GM18907 (cell line): ENCODE measurements around the gene SOD2.
"Not testable (repeated sequence)": the region's sequence is repeated elsewhere in the genome, so short reads cannot be mapped to it uniquely, and the experiment has no call there.

ENCODE experiments used
- ATAC-seq: cut with Tn5 transposase; IDR thresholded peaks from one replicate; pipeline ENCODE4 v1.9.1; 2021; ENCODE audit warnings: mild to moderate bottlenecking, moderate library complexity; ENCODE audit not compliant: unreplicated experiment

SOD2 gene

GRCh38 chr6:159684013-159684304 is 9.1 kb downstream of the SOD2 start:
- no peak for ATAC-seq

GRCh38 chr6:159682810-159683209 is 10.2 kb downstream of the SOD2 start:
- ATAC-seq = no peak

- ATAC-seq = no peak
These were observed 10.7 kb downstream of the SOD2 start for GRCh38 chr6:159682295-159682694.

GRCh38 chr6:159681191-159681880 is 11.7 kb downstream of the SOD2 start:
- no peak for ATAC-seq

GRCh38 chr6:159680104-159680503 is 12.9 kb downstream of the SOD2 start:
- ATAC-seq = no peak

GRCh38 chr6:159679091-159680077 is 13.7 kb downstream of the SOD2 start:
- peak; percentile 64 for ATAC-seq

GRCh38 chr6:159678574-159678973 is 14.5 kb downstream of the SOD2 start:
- ATAC-seq = no peak

- no peak for ATAC-seq
These were observed 15.4 kb downstream of the SOD2 start for GRCh38 chr6:159677506-159678165.

GRCh38 chr6:159676890-159677505 is 16.0 kb downstream of the SOD2 start:
- no peak for ATAC-seq

GRCh38 chr6:159676236-159676635 is 16.8 kb downstream of the SOD2 start:
- ATAC-seq = not testable (repeated sequence)

- no peak for ATAC-seq
These were observed 27.0 kb downstream of the SOD2 start for GRCh38 chr6:159665868-159666635.

GRCh38 chr6:159663368-159663889 is 29.6 kb downstream of the SOD2 start:
- ATAC-seq = not testable (repeated sequence)

- ATAC-seq = not testable (repeated sequence)
These were observed 31.1 kb downstream of the SOD2 start for GRCh38 chr6:159661977-159662376.

GRCh38 chr6:159655409-159655988 is 37.5 kb downstream of the SOD2 start:
- ATAC-seq = no peak

GRCh38 chr6:159654483-159655098 is 38.5 kb downstream of the SOD2 start:
- ATAC-seq = peak; percentile 49

- ATAC-seq = no peak
These were observed 42.7 kb downstream of the SOD2 start for GRCh38 chr6:159650314-159650713.

GRCh38 chr6:159649441-159649840 is 43.6 kb downstream of the SOD2 start:
- ATAC-seq = no peak

GRCh38 chr6:159646733-159647132 is 46.3 kb downstream of the SOD2 start:
- peak; percentile 99 for ATAC-seq

GRCh38 chr6:159646116-159646515 is 46.9 kb downstream of the SOD2 start:
- no peak for ATAC-seq
